ENCODE measurements around the gene TMPRSS2.

DNA sequence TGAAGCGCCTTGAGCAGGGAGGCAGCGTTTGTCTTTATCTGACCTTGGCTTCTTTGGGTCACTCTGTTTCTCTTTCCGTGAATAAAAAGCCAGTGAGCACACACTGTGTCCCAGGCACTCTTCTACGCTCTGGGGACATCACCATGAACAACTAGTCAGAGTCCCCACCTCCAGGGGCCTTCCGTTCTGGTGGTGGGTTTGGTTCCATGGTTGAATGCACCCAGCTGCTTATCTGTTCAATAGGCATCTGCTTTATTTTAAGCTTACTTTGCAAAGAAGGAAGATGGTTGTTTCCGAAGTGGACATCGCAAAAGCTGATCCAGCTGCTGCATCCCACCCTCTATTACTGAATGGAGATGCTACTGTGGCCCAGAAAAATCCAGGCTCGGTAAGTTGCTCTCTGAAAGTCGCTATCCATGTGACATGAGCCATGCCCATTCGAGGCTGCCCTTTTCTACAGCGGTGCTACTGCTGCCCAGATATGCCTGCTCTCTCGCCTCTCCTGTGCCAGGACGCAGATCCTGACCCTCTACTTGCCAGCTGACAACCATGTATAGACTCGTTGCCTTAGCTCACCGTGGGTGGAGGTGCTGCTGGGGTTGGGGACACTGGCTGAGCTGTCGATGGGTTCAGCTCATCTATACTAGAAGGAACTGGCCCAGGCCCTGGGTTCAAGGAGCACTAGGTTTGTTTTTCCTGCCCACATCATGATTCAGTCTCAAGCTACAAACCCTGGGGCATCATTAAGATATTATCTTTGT is 76.0 kb downstream of the TMPRSS2 start:
- TF ChIP-seq EZH2 (IDR thresholded peaks at IDR 0.05) = no peak
- no peak for TF ChIP-seq POLR2AphosphoS5 (IDR thresholded peaks at IDR 0.05; ENCODE audit: borderline replicate concordance, low read depth, low read length)

Measured in SK-N-MC (cell line).